Effector memory CD4-positive, alpha-beta T cell (primary cell): ENCODE data around the gene KRT34.

ENCODE experiments used
- DNase-seq, 3 donors: peaks; one replicate each; pipeline ENCODE4 v3.0.0-alpha.2; 2020
- H3K27ac ChIP-seq: 2 replicates; pipeline ENCODE4 v1.7.0; 2013; ENCODE audit warnings: mild to moderate bottlenecking, low read length, moderate library complexity; ENCODE audit not compliant: insufficient read depth, poor library complexity, severe bottlenecking
- H3K27me3 ChIP-seq: replicated peaks from 2 replicates; pipeline ENCODE4 v1.7.0; 2013; ENCODE audit warnings: mild to moderate bottlenecking, low read length; ENCODE audit not compliant: insufficient read depth, control insufficient read depth, poor library complexity, severe bottlenecking
- H3K36me3 ChIP-seq: 2 replicates; pipeline ENCODE4 v1.7.0; 2013; ENCODE audit warnings: mild to moderate bottlenecking, low read length, moderate library complexity; ENCODE audit not compliant: control insufficient read depth, insufficient read depth
- H3K4me1 ChIP-seq: 2 replicates; pipeline ENCODE4 v1.7.0; 2013; ENCODE audit warnings: low read length, mild to moderate bottlenecking; ENCODE audit not compliant: control insufficient read depth, insufficient read depth, poor library complexity, severe bottlenecking
- H3K4me3 ChIP-seq: 2 replicates; pipeline ENCODE4 v1.7.0; 2013; ENCODE audit warnings: low read length, low read depth, mild to moderate bottlenecking; ENCODE audit not compliant: insufficient read depth, poor library complexity, severe bottlenecking
- H3K9me3 ChIP-seq: 2 replicates; pipeline ENCODE4 v1.7.0; 2013; ENCODE audit warnings: mild to moderate bottlenecking, low read length, moderate library complexity; ENCODE audit not compliant: control insufficient read depth

KRT34 gene

DNA sequence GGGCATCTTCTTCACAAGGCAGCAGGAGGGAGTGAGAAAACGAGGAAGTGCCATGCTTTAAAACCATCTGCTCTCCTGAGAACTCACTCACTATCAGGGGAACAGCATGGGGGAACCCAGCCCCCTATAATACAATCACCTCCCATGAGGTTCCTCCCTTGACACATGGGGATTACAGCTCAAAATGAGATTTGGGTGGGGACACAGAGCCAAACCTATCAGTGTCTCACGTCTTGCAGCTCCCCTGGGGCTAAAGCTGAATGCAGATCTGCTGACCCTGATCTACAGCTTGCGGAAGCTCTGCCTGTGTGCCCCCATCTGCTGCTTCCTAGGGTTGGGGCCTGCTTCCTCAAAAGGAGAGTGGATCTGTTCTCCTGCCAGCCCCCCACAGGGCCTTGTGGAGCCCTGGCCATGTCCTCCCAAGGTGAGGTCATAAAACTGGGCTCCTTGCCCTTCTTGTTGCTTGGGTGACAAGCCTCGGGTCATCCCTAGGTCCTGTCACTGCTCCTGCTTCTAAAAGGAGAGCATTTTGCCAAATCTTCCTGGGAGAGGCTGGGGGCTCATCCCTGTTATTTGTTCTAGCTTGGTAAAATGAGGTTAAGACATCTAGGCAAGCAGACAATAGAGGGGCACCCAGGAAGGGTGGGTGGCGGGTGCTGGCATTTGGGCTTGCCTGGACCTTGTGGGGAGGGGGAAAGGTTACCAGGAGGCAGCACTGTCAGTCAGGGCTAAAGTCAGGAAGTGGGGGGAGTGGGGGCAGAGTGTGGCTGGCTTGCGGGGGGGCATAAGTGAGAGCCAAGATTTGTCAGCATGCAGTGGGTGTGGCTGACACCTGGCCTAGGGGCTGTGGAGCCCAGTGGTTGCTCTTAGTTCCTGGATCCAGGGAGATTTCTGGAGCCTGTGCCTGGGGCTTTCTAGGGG is 47.5 kb downstream of the KRT34 start:
- Histone ChIP-seq H3K9me3 (no peaks in the 10 kb centered on the region), H3K36me3 (no peaks in the 10 kb centered on the region), H3K27ac (no peak overlapping the region), H3K27me3 (no peaks in the 10 kb centered on the region), H3K4me3 (no peak overlapping the region), H3K4me1 (peaks cover 20% of the 10 kb centered on the region)
- DNase-seq = no peak

DNA sequence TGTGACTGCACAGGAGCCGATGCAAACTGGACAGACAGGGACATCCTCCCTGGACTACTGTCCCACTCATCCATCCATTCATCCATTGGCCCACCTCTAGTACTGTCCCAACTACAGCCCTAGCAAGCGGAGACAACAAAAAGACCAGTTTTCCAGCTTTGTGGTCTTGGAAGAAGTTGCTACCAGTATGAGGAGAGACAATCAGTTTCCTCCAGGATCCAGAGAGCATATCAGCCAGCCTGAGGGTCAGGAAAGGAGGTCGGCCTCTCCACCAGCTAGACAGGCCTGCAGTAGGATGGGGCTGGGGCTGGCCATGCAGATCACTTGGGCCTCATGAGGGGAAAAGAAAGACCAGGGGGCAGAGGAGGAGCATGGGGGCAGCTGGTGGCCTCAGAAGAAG is 48.3 kb downstream of the KRT34 start:
- Histone ChIP-seq H3K4me3 (no peak overlapping the region), H3K27me3 (no peaks in the 10 kb centered on the region), H3K9me3 (no peaks in the 10 kb centered on the region), H3K4me1 (peaks cover 16% of the 10 kb centered on the region), H3K36me3 (no peaks in the 10 kb centered on the region), H3K27ac (no peak overlapping the region)
- no peak for DNase-seq

DNA sequence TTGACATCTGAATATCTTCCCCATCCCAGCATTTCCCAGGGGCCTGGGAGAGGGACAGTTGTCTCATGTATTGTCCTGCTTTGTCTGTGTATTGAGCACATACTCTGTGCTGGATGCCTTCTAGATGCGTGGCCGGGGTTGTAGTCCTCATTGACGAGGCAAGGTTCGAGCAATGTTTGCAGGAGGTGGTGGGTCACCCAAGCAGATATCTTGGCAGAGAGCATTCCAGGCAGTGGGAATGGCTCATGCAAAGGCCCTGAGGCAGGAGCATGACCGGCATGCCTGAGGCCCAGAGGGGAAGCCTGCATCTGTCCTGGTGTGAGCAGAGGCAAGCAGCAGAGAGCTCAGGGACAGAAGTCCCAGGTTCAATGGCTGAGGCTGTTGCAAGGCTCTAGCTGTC is 49.0 kb downstream of the KRT34 start:
- H3K36me3 ChIP-seq = no peaks in the 10 kb centered on the region
- no peaks in the 10 kb centered on the region for H3K27me3 ChIP-seq
- no peak overlapping the region for H3K27ac ChIP-seq
- no peak overlapping the region for H3K4me3 ChIP-seq
- no peak for DNase-seq
- H3K9me3 ChIP-seq = no peaks in the 10 kb centered on the region
- peaks cover 18% of the 10 kb centered on the region for H3K4me1 ChIP-seq

DNA sequence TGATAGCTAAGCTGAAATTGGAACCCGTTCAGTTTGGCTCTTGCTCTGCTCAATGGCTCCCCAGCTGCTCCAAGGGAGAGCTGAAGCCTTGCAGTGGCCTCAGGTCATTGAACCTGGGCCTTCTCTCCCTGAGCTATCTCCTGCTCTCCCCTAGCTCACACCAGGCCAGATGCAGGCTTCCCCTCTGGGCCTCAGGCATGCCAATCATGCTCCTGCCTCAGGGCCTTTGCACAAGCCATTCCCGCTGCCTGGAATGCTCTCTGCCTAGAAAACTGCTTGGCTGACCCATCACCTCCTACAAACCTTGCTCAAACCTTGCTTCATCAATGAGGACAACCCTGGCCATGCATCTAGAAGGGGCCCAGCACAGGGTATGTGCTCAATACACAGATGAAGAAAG is 49.9 kb downstream of the KRT34 start:
- H3K4me3 ChIP-seq = no peak overlapping the region
- no peaks in the 10 kb centered on the region for H3K9me3 ChIP-seq
- peaks cover 26% of the 10 kb centered on the region for H3K4me1 ChIP-seq
- DNase-seq = no peak
- no peaks in the 10 kb centered on the region for H3K27me3 ChIP-seq
- no peak overlapping the region for H3K27ac ChIP-seq
- H3K36me3 ChIP-seq = no peaks in the 10 kb centered on the region

DNA sequence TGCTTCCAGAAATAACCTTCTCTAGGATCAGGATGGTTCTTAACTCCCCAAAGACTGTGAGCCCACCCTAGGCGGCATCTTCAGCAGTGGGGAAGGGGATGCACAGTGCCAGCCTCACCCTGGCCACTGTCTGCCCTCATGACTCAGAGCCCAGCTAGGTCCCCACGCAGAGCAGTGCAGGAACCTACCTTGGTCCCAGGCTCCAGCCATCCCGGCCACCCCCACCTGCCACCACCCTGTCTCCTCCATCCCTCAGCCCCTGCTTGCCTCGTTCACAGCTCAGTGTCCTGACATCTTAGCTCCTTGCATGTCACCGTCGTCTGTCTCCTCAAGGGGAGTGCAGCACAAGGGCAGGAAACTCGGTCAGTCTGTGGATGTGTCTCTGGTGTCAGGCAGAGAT is 50.5 kb downstream of the KRT34 start:
- no peaks in the 10 kb centered on the region for H3K27me3 ChIP-seq
- no peaks in the 10 kb centered on the region for H3K9me3 ChIP-seq
- DNase-seq = no peak
- H3K4me1 ChIP-seq = peaks cover 32% of the 10 kb centered on the region
- H3K36me3 ChIP-seq = no peaks in the 10 kb centered on the region
- no peak overlapping the region for H3K4me3 ChIP-seq
- no peak overlapping the region for H3K27ac ChIP-seq

DNA sequence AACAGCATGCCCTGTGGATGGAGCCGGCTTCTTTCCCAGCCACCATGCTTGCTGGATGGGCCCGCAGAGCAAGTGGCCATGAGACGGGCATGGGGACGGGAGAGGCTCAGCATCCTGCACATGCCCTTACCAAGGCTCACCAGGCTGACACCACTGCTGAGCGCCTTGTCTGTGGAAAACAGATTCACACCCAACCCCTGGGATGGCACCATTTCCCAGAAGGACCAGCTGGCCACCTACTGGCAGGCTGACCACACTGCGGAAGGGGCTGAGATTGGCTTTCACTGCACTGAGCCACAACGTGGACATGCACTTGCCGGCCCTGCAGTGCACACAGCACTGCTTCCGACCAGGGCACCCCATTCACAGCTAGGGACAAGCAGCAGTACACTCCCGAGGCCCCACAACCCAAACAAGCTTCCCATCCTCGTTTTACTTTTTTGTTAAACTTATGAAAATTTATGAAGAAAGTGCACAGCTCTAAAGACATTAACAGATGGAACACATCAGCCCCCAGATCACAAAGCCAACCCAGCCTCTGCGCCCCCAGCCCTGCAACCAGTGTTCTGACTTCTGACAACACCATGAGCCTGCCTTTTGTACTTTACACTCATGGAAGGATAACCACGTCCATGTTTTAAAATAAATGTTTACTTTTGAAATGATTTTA is 52.7 kb downstream of the KRT34 start:
- Histone ChIP-seq H3K4me1 (peaks cover 31% of the 10 kb centered on the region), H3K27ac (no peak overlapping the region), H3K36me3 (no peaks in the 10 kb centered on the region), H3K9me3 (no peaks in the 10 kb centered on the region), H3K27me3 (no peaks in the 10 kb centered on the region), H3K4me3 (no peak overlapping the region)
- no peak for DNase-seq

DNA sequence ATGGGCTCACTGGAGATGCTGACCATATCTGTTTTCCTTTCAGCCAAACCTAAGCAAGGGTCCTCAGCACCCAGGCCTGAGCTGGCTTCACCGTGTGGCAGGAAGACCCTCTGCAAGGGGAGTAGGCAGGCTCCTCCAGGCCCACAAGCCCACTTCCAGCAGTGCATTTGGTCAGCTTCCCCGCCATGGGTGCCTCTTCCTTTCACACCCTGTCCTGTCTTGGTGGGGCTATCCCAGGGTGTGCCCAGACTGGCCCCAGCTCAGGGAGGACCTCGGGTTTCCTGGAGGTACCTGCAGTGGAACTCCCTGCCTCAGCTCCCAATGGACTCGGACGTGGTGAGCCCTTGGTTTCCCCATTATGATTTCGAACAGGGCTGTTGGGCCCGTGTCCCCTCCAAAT is 53.9 kb downstream of the KRT34 start:
- no peaks in the 10 kb centered on the region for H3K36me3 ChIP-seq
- H3K9me3 ChIP-seq = no peaks in the 10 kb centered on the region
- no peak for DNase-seq
- H3K4me3 ChIP-seq = no peak overlapping the region
- H3K27ac ChIP-seq = no peak overlapping the region
- H3K27me3 ChIP-seq = no peaks in the 10 kb centered on the region
- peaks cover 39% of the 10 kb centered on the region for H3K4me1 ChIP-seq
